IMR-90 (cell line): Measurements from ENCODE around the gene EEF1B2. TPM values are rescaled to one million over a fixed set of nuclear protein-coding genes. Genes with fewer than 3 reads are reported as not detected.
"Not testable (repeated sequence)": the region's sequence is repeated elsewhere in the genome, so short reads cannot be mapped to it uniquely, and the experiment has no call there.

Experiments used
- ATAC-seq: fragments of 200-7000 bp; cut with Tn5 transposase; 2 replicates; pipeline ENCODE4 v1.9.1; 2020; ENCODE audit warnings: low read depth, mild to moderate bottlenecking, moderate library complexity
- BruUV-seq: library from RNA; stranded (reverse); fragments of 400-500 nt; replicated peaks from 2 replicates; lab custom pipeline; 2021; lab: Mats Ljungman, UMichigan
- CTCF ChIA-PET: fragments of 300-600 bp; formaldehyde crosslinking; extraction: SDS; loops from one replicate; lab custom pipeline; 2021; ENCODE audit warnings: antibody characterized with exemption; lab: Yijun Ruan, JAX
- POLR2A ChIA-PET: fragments of 300-600 bp; sonication (Branson Sonifier 250); formaldehyde crosslinking; loops from one replicate; lab custom pipeline; 2022; ENCODE audit warnings: antibody characterized with exemption; ENCODE audit not compliant: unreplicated experiment; lab: Charles Lee
- DNase-seq: peaks from one replicate; pipeline ENCODE4 v3.0.0; 2013
- H2AFZ ChIP-seq: replicated peaks from 2 replicates; pipeline ENCODE3; 2013; ENCODE audit warnings: low read length, mild to moderate bottlenecking; ENCODE audit not compliant: poor library complexity
- H2AK5ac ChIP-seq: 2 replicates; pipeline ENCODE4 v1.6.1; 2013; ENCODE audit warnings: low read depth, low read length, inconsistent platforms
- H2AK9ac ChIP-seq: replicated peaks from 2 replicates; pipeline ENCODE3; 2013; ENCODE audit warnings: mild to moderate bottlenecking, low read depth, low read length, moderate library complexity; ENCODE audit not compliant: poor library complexity
- H2BK120ac ChIP-seq: 2 replicates; pipeline ENCODE4 v1.6.1; 2013; ENCODE audit warnings: low read depth, low read length, inconsistent platforms
- H2BK15ac ChIP-seq: 3 replicates; pipeline ENCODE4 v1.6.1; 2013; ENCODE audit warnings: low read depth, low read length, inconsistent platforms
- H2BK20ac ChIP-seq: 2 replicates; pipeline ENCODE4 v1.6.1; 2013; ENCODE audit warnings: low read depth, mild to moderate bottlenecking, inconsistent platforms, low read length, moderate library complexity
- H2BK5ac ChIP-seq: 2 replicates; pipeline ENCODE4 v1.6.1; 2013; ENCODE audit warnings: mild to moderate bottlenecking, low read depth, low read length, inconsistent platforms; ENCODE audit not compliant: poor library complexity, severe bottlenecking
- H3K14ac ChIP-seq: replicated peaks from 2 replicates; pipeline ENCODE4 v1.6.1; 2013; ENCODE audit warnings: low read depth, low read length, inconsistent platforms
- H3K18ac ChIP-seq: 2 replicates; pipeline ENCODE4 v1.6.1; 2013; ENCODE audit warnings: low read depth, low read length, control low read depth
- H3K23ac ChIP-seq: 2 replicates; pipeline ENCODE4 v1.6.1; 2013; ENCODE audit warnings: low read depth, low read length, inconsistent platforms
- H3K27ac ChIP-seq: 2 replicates; pipeline ENCODE4 v1.5.1; 2013; ENCODE audit warnings: mild to moderate bottlenecking, control low read depth, low read length; ENCODE audit not compliant: insufficient read depth
- H3K27me3 ChIP-seq: 2 replicates; pipeline ENCODE4 v1.6.1; 2013; ENCODE audit warnings: low read length; ENCODE audit not compliant: control insufficient read depth, insufficient read depth
- H3K36me3 ChIP-seq: 2 replicates; pipeline ENCODE4 v1.6.1; 2013; ENCODE audit warnings: low read length, mixed read lengths; ENCODE audit not compliant: control insufficient read depth, insufficient read depth
- H3K4ac ChIP-seq: 2 replicates; pipeline ENCODE4 v1.6.1; 2013; ENCODE audit warnings: low read depth, low read length, inconsistent platforms
- H3K4me1 ChIP-seq: 2 replicates; pipeline ENCODE4 v1.6.1; 2013; ENCODE audit warnings: low read length, mixed read lengths; ENCODE audit not compliant: control insufficient read depth, insufficient read depth
- H3K4me2 ChIP-seq: 2 replicates; pipeline ENCODE4 v1.6.1; 2013; ENCODE audit warnings: low read depth, mild to moderate bottlenecking, control low read depth, low read length, moderate library complexity
- H3K4me3 ChIP-seq: 2 replicates; pipeline ENCODE4 v1.5.1; 2013; ENCODE audit warnings: low read depth, mild to moderate bottlenecking, control low read depth, low read length, moderate library complexity; ENCODE audit not compliant: insufficient read depth
- H3K56ac ChIP-seq: 2 replicates; pipeline ENCODE4 v1.6.1; 2013; ENCODE audit warnings: low read length, inconsistent platforms; ENCODE audit not compliant: insufficient read depth; ENCODE audit errors: extremely low read depth
- H3K79me1 ChIP-seq, 2 experiments: 2 replicates each; pipeline ENCODE4 v1.6.1; 2013; ENCODE audit warnings: low read length in 2 of 2, inconsistent platforms in 1 of 2, low read depth in 1 of 2
- H3K9ac ChIP-seq: 2 replicates; pipeline ENCODE4 v1.6.1; 2013; ENCODE audit warnings: low read depth, low read length, control low read depth
- H3K9me1 ChIP-seq: 2 replicates; pipeline ENCODE4 v1.6.1; 2013; ENCODE audit warnings: low read length, inconsistent platforms; ENCODE audit not compliant: insufficient read depth
- H3K9me3 ChIP-seq: 2 replicates; pipeline ENCODE4 v1.6.1; 2013; ENCODE audit warnings: low read length; ENCODE audit not compliant: control insufficient read depth, insufficient read depth
- H4K20me1 ChIP-seq: 2 replicates; pipeline ENCODE4 v1.6.1; 2013; ENCODE audit warnings: low read length, inconsistent platforms; ENCODE audit not compliant: insufficient read depth
- H4K5ac ChIP-seq: 2 replicates; pipeline ENCODE4 v1.6.1; 2013; ENCODE audit warnings: mild to moderate bottlenecking, low read depth, low read length, control low read depth
- H4K8ac ChIP-seq, 2 experiments: 2 replicates each; pipeline ENCODE4 v1.6.1; 2013; ENCODE audit warnings: low read depth in 2 of 2, low read length in 2 of 2, control low read depth in 1 of 2, inconsistent platforms in 1 of 2
- H4K91ac ChIP-seq: 2 replicates; pipeline ENCODE4 v1.6.1; 2013; ENCODE audit warnings: low read depth, low read length, inconsistent platforms; ENCODE audit not compliant: insufficient read depth
- CHD1 ChIP-seq: IDR thresholded peaks from 2 replicates; pipeline ENCODE4 v1.6.1; 2012; ENCODE audit warnings: low read depth, low read length, improper control_type of control experiment
- MAZ ChIP-seq: IDR thresholded peaks from 2 replicates; pipeline ENCODE4 v1.6.1; 2012; ENCODE audit warnings: low read depth, mild to moderate bottlenecking, low read length, improper control_type of control experiment, moderate library complexity, borderline replicate concordance
- WGBS, 2 experiments: methylation state at CpG; one replicate each; pipeline versions ENCODE4 v1.1.5 to v1.1.7; 2013; ENCODE audit warnings: missing lambda C conversion rate in 2 of 2; ENCODE audit not compliant: insufficient read length in 1 of 2; ENCODE audit errors: extremely low coverage in 2 of 2; 5-methylcytosine and 5-hydroxymethylcytosine counted together
- dilution Hi-C: fragments of 300-500 bp; cut with HindIII; formaldehyde crosslinking; loops from one replicate; pipeline ENCODE4 v1.14.3; 2018; ENCODE audit warnings: low sequenced_read_pairs; ENCODE audit not compliant: unreplicated experiment
- in situ Hi-C: fragments of 300-500 bp; cut with MboI; formaldehyde crosslinking; loops from 3 replicates; pipeline ENCODE4 v1.14.3; 2019; ENCODE audit warnings: low sequenced_read_pairs, inconsistent platforms, mixed read lengths
- intact Hi-C: fragments of 100-400 bp; cut with micrococcal nuclease; formaldehyde crosslinking; loops from 2 replicates; pipeline ENCODE4 v1.10.0; 2022
- polyA plus RNA-seq, 3 experiments: library from polyadenylated mRNA; depleted of rRNA; stranded (reverse); fragments of >200 nt; gene quantifications; 2 replicates each; pipeline ENCODE4 v1.2.3, GENCODE V29; 2012; ENCODE audit warnings: low replicate concordance in 1 of 3
- total RNA-seq: library from RNA; depleted of rRNA; stranded (reverse); fragments of >200 nt; gene quantifications from 2 replicates; pipeline ENCODE4 v1.2.3, GENCODE V29; 2012

EEF1B2 gene
- total and polyA plus RNA-seq, 2 of the 4 experiments (the other 2 are of a cell fraction): 574 to 751 TPM

DNA sequence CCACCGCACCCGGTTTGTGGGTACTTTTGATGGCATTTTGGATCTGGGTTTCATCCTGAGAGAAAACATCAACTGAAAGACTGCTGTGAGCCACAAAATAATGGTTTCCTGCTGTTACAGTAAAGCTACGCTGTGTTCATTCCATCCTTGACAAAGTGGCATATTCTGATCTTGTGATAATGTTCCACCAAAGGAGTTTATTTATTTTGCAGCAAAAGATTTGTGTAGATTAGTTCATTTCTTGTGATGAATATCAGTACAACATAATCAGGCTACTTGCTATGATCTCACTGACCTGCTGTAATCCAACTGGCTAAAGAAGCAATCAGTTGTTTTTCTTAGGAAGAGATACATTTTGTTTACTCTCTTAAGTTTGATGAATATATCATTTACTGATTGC lies 45.0 kb downstream of the EEF1B2 start:
- no peak overlapping the region for H2BK15ac ChIP-seq
- no peak overlapping the region for H3K14ac ChIP-seq
- ChIA-PET POLR2A (interaction anchor here (0.5 kb wide), 1 partner anchor 71 kb away, joined by 6 read pairs; no protein-coding TSS in a partner anchor), CTCF (no interaction called here)
- H3K56ac ChIP-seq: no peak overlapping the region
- H3K36me3 ChIP-seq: no peaks in the 10 kb centered on the region
- no peak overlapping the region for H2AFZ ChIP-seq
- no peak overlapping the region for H4K91ac ChIP-seq
- H2AK5ac ChIP-seq: no peak overlapping the region
- H3K9me3 ChIP-seq: no peaks in the 10 kb centered on the region
- H2BK20ac ChIP-seq: no peak overlapping the region
- BruUV-seq: no TSS peak
- H3K4me3 ChIP-seq: no peak overlapping the region
- dilution Hi-C loops (no loop called here), intact Hi-C loops (no loop called here), in situ Hi-C loops (no loop called here)
- H3K4ac ChIP-seq: no peak overlapping the region
- TF ChIP-seq MAZ (no peak), CHD1 (no peak)
- no peak overlapping the region for H3K4me2 ChIP-seq
- no peak overlapping the region for H3K23ac ChIP-seq
- no peak overlapping the region for H2BK5ac ChIP-seq
- H3K79me1 ChIP-seq: no peaks in the 10 kb centered on the region
- H4K20me1 ChIP-seq: no peaks in the 10 kb centered on the region
- H4K5ac ChIP-seq: no peak overlapping the region
- 86% methylated on average over 2 of the region's 3 CpGs; no CpG with 5 or more reads in 1 of the 2 experiments for WGBS, 2 experiments
- no peaks in the 10 kb centered on the region for H3K4me1 ChIP-seq
- ATAC-seq: no peak
- H3K18ac ChIP-seq: no peak overlapping the region
- no peak overlapping the region for H2BK120ac ChIP-seq
- DNase-seq: no peak
- no peaks in the 10 kb centered on the region for H3K9me1 ChIP-seq
- H2AK9ac ChIP-seq: no peak overlapping the region
- no peak overlapping the region for H3K27ac ChIP-seq
- H3K9ac ChIP-seq: no peak overlapping the region
- no peaks in the 10 kb centered on the region; the same call in none of the 2 replicates for H3K27me3 ChIP-seq
- no peak overlapping the region for H4K8ac ChIP-seq

DNA sequence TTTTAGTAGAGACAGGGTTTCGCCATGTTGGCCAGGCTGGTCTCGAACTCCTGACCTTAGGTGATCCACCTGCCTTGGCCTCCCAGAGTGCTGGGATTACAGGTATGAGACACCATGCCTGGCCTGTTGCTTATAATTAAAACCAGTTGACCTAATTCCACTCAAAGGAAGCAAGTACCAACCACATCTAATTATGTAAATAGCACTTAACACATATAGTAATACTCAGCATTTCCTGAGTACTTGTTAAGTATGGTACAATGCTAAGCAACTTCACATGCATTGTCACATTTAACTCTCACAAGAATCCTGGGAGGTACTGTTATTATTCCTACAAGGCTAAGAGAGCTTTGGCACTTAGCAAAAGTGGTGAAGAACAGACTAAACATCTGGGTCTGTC lies 47.6 kb downstream of the EEF1B2 start:
- H3K4me1 ChIP-seq, H3K4me2 ChIP-seq, H3K18ac ChIP-seq, intact Hi-C loops, CTCF ChIA-PET, H3K4me3 ChIP-seq, H3K27me3 ChIP-seq, H3K9ac ChIP-seq, H2BK15ac ChIP-seq, dilution Hi-C loops, H3K56ac ChIP-seq, H2BK120ac ChIP-seq, H3K36me3 ChIP-seq, H3K79me1 ChIP-seq, H2AK9ac ChIP-seq, H3K9me3 ChIP-seq, H3K4ac ChIP-seq, H4K5ac ChIP-seq, H2AFZ ChIP-seq, H2BK20ac ChIP-seq, H4K20me1 ChIP-seq, POLR2A ChIA-PET, DNase-seq, H4K91ac ChIP-seq, H3K14ac ChIP-seq, in situ Hi-C loops, H3K23ac ChIP-seq, H3K9me1 ChIP-seq, H4K8ac ChIP-seq, ATAC-seq, BruUV-seq, H3K27ac ChIP-seq, H2BK5ac ChIP-seq, H2AK5ac ChIP-seq: not testable (repeated sequence)
- WGBS, 2 experiments: no CpG with 5 or more reads among the region's 2 CpGs
